Subcutaneous adipose tissue (tissue), 4 donors: ENCODE results near the gene PRB3. TPM values are rescaled to one million over a fixed set of nuclear protein-coding genes. Genes with fewer than 3 reads are reported as not detected.

Experiments
- total RNA-seq, 4 donors: library from RNA; depleted of rRNA; stranded (reverse); fragments of >200 nt; gene quantifications; one replicate each; pipeline ENCODE4 v1.1.0, GENCODE V29; 2016
- TF ChIP-seq, protein P1 (sequence below): fragments of 450-650 bp; IDR thresholded peaks from one replicate; pipeline ENCODE4 v1.5.1; 2016; ENCODE audit warnings: low read depth, mild to moderate bottlenecking, control low read depth, antibody characterized with exemption, moderate library complexity

Gene PRB3
- total RNA-seq, result not detected

DNA sequence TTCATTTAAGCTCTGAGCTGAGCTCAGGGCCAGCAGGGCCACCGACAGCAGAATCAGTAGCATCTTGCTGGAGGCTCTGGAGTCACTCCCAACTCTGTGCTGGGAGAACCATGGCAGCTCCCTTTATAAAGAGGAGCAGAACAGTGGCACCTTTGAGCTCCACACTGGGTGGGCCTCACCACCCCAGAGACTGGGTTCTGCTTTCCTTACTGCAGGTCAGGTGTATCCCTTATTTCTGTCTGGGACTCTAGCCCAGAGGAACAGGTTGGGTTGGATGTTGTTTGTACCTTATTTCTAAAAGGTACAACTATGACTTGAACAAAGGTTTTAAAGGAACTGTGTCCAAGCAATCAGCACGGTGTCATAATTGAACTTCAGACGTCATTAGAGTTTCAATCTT, at the start of gene PRB3:
PRB3 (minus strand) TSS at position 101 of the 400 bp plus-strand sequence; CDS start at position 63, 38 bp downstream.
- TF ChIP-seq, protein P1, sequence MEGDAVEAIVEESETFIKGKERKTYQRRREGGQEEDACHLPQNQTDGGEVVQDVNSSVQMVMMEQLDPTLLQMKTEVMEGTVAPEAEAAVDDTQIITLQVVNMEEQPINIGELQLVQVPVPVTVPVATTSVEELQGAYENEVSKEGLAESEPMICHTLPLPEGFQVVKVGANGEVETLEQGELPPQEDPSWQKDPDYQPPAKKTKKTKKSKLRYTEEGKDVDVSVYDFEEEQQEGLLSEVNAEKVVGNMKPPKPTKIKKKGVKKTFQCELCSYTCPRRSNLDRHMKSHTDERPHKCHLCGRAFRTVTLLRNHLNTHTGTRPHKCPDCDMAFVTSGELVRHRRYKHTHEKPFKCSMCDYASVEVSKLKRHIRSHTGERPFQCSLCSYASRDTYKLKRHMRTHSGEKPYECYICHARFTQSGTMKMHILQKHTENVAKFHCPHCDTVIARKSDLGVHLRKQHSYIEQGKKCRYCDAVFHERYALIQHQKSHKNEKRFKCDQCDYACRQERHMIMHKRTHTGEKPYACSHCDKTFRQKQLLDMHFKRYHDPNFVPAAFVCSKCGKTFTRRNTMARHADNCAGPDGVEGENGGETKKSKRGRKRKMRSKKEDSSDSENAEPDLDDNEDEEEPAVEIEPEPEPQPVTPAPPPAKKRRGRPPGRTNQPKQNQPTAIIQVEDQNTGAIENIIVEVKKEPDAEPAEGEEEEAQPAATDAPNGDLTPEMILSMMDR, result no peak

DNA sequence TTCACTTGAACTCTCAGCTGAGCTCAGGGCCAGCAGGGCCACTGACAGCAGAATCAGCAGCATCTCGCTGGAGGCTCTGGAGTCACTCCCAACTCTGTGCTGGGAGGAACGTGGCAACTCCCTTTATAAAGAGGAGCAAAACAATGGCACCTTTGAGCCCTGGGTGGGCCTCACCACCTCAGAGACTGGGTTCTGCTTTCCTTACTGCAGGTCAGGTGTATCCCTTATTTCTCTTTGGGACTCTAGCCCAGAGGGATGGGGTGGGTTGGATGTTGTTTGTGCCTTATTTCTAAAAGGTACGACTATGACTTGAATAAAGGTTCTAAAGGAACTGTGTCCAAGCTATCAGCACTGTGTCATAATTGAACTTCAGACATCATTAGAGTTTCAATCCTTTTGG, 40.8 kb upstream of the PRB3 start, which contains the start of gene PRB4:
PRB4 (minus strand) TSS at position 101 of the 400 bp plus-strand sequence; CDS start at position 63, 38 bp downstream.
- TF ChIP-seq, protein P1, result no peak

DNA sequence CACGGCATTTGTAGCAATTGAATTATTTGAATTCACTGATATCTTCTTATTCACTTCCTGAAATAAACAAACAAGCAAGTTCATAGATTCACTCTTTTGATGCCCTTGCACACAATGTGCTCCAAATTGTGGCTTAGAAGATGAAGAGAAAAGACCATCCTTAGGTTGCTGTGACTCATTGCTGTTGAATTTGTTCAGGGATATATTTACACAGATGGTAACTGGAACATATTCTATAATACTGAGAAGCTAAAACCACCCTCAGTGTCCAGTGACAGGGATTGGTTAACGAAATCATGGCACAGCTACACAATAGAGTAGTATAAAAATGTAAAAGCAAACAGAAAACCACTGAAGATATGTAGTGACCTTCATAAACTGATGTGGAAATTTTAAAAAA, 37.6 kb upstream of the PRB3 start:
- TF ChIP-seq, protein P1, result no peak

GRCh38 chr12:11273449-11273848, 3.9 kb upstream of the PRB3 start:
- TF ChIP-seq, protein P1, result no peak

DNA sequence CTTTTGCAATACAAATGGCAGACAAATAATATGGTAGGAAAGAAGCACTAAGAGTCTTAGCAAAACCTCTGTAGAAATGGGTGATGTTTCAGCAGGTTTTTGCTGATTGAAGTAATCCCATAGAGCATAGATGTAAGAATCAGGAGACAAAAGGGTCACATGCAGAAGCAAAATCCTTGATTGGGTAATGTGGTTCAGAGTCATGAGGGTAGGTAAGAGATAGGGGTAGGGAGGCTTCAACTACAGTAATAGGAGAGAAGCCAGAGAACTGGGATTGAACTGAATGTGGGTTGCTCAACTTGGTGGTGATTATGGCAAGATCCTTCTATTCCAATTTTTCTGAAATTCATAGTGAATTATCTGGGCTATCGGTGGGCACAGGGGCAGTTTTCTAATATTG, 5.0 kb downstream of the PRB3 start:
- TF ChIP-seq, protein P1, result no peak

DNA sequence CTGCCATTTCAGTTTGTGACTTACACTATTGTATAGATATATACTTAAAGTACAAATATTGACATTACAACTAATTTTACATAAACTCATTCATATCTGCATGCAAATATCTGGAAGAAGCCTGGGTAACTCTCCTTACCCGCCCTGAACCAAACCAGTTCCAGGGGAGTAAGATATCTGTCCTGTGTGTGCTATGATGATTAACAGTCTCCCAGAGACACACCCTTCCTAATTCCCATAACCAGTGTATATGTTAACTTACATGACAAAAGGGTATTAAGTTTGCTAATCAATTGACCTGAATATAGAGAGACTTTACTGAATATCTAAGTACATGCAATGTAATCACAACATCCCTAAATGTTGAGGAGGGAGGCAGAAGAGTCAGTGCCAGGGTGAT, 23.0 kb downstream of the PRB3 start:
- TF ChIP-seq, protein P1, result no peak

DNA sequence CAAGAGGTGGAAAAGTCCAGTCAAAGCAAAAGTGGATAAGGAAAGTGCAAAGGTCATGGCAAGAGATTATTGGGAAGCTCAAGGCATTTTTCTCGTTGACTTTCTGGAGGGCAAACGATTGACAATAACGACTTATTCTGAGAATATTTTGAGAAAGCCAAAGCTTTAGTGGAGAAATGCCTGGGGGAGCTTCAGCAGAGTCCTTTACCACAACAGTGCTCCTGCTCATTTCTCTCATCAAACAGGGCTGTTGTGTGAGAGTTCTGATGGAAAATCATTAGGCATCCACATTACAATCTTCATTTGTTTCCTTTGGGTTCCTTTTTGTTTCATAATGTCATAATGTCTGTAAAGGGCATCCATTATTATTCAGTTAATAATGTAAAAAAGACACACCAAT, 26.9 kb downstream of the PRB3 start:
- TF ChIP-seq, protein P1, result no peak
